HTR-8/SVneo (cell line): ENCODE measurements around the gene C22orf31.
A peak's percentile ranks its signal among the peaks of the same experiment; 100 is the strongest.
"Not testable (repeated sequence)": the region's sequence is repeated elsewhere in the genome, so short reads cannot be mapped to it uniquely, and the experiment has no call there.

Experiments
- DNase-seq: peaks from one replicate; pipeline ENCODE4 v3.0.0; 2011; ENCODE audit warnings: low spot score, mixed read lengths; ENCODE audit not compliant: insufficient read length
- FAIRE-seq: peaks from 2 replicates; lab custom pipeline; 2011; peaks lifted over from hg19 to GRCh38; lab: Jason Lieb, UNC

Gene C22orf31

GRCh38 chr22:29060251-29060869 lies 1.3 kb downstream of the C22orf31 start:
- no peak for DNase-seq
- FAIRE-seq, result no peak

GRCh38 chr22:29056472-29056871 lies 5.2 kb downstream of the C22orf31 start:
- DNase-seq (no peak), FAIRE-seq (no peak)

GRCh38 chr22:29055192-29055830 lies 6.3 kb downstream of the C22orf31 start:
- DNase-seq, result no peak
- no peak for FAIRE-seq

- no peak for FAIRE-seq
- DNase-seq, result no peak
Observed at GRCh38 chr22:29054251-29054767, 7.3 kb downstream of the C22orf31 start.

- DNase-seq, result no peak
- no peak for FAIRE-seq
Observed at GRCh38 chr22:29053048-29053702, 8.5 kb downstream of the C22orf31 start.

GRCh38 chr22:29050457-29050856 lies 11.2 kb downstream of the C22orf31 start:
- DNase-seq (no peak), FAIRE-seq (no peak)

- FAIRE-seq (no peak), DNase-seq (no peak)
Observed at GRCh38 chr22:29049655-29050263, 11.9 kb downstream of the C22orf31 start.

- DNase-seq, result no peak
- FAIRE-seq, result no peak
Observed at GRCh38 chr22:29048822-29049654, 12.6 kb downstream of the C22orf31 start.

GRCh38 chr22:29044657-29045176 lies 16.9 kb downstream of the C22orf31 start:
- FAIRE-seq, result peak; percentile 48
- peak; percentile 10 for DNase-seq

GRCh38 chr22:29043906-29044575 lies 17.6 kb downstream of the C22orf31 start:
- FAIRE-seq, result no peak
- DNase-seq, result no peak

- no peak for FAIRE-seq
- DNase-seq, result no peak
Observed at GRCh38 chr22:29041408-29041807, 20.2 kb downstream of the C22orf31 start.

GRCh38 chr22:29040385-29041275 lies 21.0 kb downstream of the C22orf31 start:
- DNase-seq (peak; percentile 45), FAIRE-seq (no peak)

GRCh38 chr22:29039684-29040083 lies 21.9 kb downstream of the C22orf31 start:
- not testable (repeated sequence) for DNase-seq, FAIRE-seq

- FAIRE-seq (no peak), DNase-seq (no peak)
Observed at GRCh38 chr22:29039148-29039547, 22.5 kb downstream of the C22orf31 start.

- DNase-seq (no peak), FAIRE-seq (no peak)
Observed at GRCh38 chr22:29037340-29037932, 24.2 kb downstream of the C22orf31 start.

GRCh38 chr22:29032584-29032983 lies 29.0 kb downstream of the C22orf31 start:
- no peak for DNase-seq

GRCh38 chr22:29032014-29032475 lies 29.6 kb downstream of the C22orf31 start:
- DNase-seq (no peak), FAIRE-seq (no peak)

More at GRCh38 chr22:29032584-29032983, 29.0 kb downstream of the C22orf31 start:
- no peak for FAIRE-seq
